ENCODE data around the gene DPH5. TPM values are rescaled to one million over a fixed set of nuclear protein-coding genes. Genes with fewer than 3 reads are reported as not detected.

Gene DPH5
- total and polyA plus RNA-seq, 2 of the 4 experiments (the other 2 are of a cell fraction) = 32.3 to 42.0 TPM

DNA sequence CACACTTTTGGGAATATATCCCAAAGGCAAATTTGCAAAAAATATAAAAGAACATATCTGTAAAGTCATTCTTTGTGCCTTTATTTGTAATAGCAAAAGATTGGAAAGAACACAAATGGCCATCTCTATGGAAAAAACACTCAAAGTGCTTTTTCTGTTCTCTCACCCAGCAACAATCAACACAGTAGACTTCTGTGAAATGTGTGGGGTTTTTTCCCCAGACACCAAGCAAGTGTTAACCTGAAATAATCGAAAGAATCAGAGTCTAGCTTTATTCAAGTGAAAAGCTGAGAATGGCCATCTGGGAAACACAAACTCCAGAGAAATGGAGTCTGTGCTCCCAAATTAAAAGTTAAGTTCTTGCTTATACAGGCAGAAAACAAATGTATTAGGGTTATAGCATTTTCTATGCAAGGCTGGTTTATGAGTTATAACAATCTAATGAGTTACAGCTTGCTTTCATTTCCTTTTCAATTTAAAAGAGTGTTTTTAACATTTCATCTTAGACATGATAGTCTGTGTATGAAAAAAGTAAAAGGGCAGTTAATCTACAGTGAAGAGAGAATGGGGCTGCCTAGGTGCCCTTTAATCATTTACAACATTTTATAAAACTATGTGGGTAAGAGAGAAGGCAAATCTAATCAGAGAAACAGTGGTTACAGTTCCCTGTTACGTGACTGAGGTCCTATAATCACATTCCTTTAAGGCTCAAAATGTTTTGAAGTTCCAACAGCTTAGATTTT, 83.1 kb downstream of the DPH5 start:
- no peak overlapping the region for H3K4ac ChIP-seq (ENCODE audit: low read depth, low read length)
- no TSS peak for BruUV-seq (replicated peaks)
- no peak overlapping the region for H3K23ac ChIP-seq (ENCODE audit: low read depth, low read length)
- H4K8ac ChIP-seq (ENCODE audit: low read depth in 2 of 2, low read length in 2 of 2) = no peak overlapping the region
- no peak overlapping the region for H3K14ac ChIP-seq (replicated peaks; ENCODE audit: low read depth, low read length)
- peaks cover 9% of the 10 kb centered on the region for H3K36me3 ChIP-seq (ENCODE audit: control insufficient read depth, insufficient read depth, low read length)
- H3K4me1 ChIP-seq (ENCODE audit: control insufficient read depth, insufficient read depth, low read length) = peaks cover 1% of the 10 kb centered on the region; the same call in 1 of the 2 replicates
- H3K9ac ChIP-seq (ENCODE audit: low read depth, low read length) = no peak overlapping the region
- H2AFZ ChIP-seq (replicated peaks; ENCODE audit: low read length, poor library complexity) = no peak overlapping the region
- POLR2A ChIA-PET (ENCODE audit: unreplicated experiment) = no interaction called here
- H3K27ac ChIP-seq (ENCODE audit: insufficient read depth, low read length) = no peak overlapping the region
- DNase-seq = no peak
- no peaks in the 10 kb centered on the region for H3K27me3 ChIP-seq (ENCODE audit: control insufficient read depth, insufficient read depth, low read length)
- no peak overlapping the region for H2AK9ac ChIP-seq (replicated peaks; ENCODE audit: low read depth, low read length, poor library complexity)
- dilution Hi-C loops (cut with HindIII; ENCODE audit: low sequenced_read_pairs, unreplicated experiment) = no loop called here
- H4K91ac ChIP-seq (ENCODE audit: insufficient read depth, low read depth, low read length) = no peak overlapping the region
- CTCF ChIA-PET = no interaction called here
- peaks cover 0 to 8% of the 10 kb centered on the region in 2 experiments; a peak in 2 of 4 replicates for H3K79me1 ChIP-seq (ENCODE audit: low read depth in 1 of 2, low read length in 2 of 2)
- no peak overlapping the region for H2BK15ac ChIP-seq (ENCODE audit: low read depth, low read length)
- in situ Hi-C loops (cut with MboI; ENCODE audit: low sequenced_read_pairs) = no loop called here
- H3K4me3 ChIP-seq (ENCODE audit: insufficient read depth, low read depth, low read length) = no peak overlapping the region
- no CpG with 5 or more reads among the region's 2 CpGs for WGBS, 2 experiments (ENCODE audit: extremely low coverage in 2 of 2, insufficient read length in 1 of 2)
- no peak overlapping the region for H2BK20ac ChIP-seq (ENCODE audit: low read depth, low read length)
- no peaks in the 10 kb centered on the region for H3K9me3 ChIP-seq (ENCODE audit: control insufficient read depth, insufficient read depth, low read length)
- no peak overlapping the region for H2BK120ac ChIP-seq (ENCODE audit: low read depth, low read length)
- no peak for TF ChIP-seq BHLHE40 (IDR thresholded peaks at IDR 0.05; ENCODE audit: low read depth, low read length)
- TF ChIP-seq SMC3 (IDR thresholded peaks at IDR 0.05; ENCODE audit: low read depth, low read length) = no peak
- no peak for TF ChIP-seq RFX5 (IDR thresholded peaks at IDR 0.05; ENCODE audit: low read depth, low read length)
- TF ChIP-seq MAZ (IDR thresholded peaks at IDR 0.05; ENCODE audit: borderline replicate concordance, low read depth, low read length) = no peak
- TF ChIP-seq MAFK (IDR thresholded peaks at IDR 0.05; ENCODE audit: low read depth, low read length) = no peak
- TF ChIP-seq POLR2A (IDR thresholded peaks at IDR 0.05; ENCODE audit: low read depth, low read length) = no peak
- no peak for TF ChIP-seq USF2 (IDR thresholded peaks at IDR 0.05; ENCODE audit: low read depth, low read length)
- no peak for TF ChIP-seq MXI1 (IDR thresholded peaks at IDR 0.05; ENCODE audit: borderline replicate concordance, low read depth, low read length)
- TF ChIP-seq, protein P1, sequence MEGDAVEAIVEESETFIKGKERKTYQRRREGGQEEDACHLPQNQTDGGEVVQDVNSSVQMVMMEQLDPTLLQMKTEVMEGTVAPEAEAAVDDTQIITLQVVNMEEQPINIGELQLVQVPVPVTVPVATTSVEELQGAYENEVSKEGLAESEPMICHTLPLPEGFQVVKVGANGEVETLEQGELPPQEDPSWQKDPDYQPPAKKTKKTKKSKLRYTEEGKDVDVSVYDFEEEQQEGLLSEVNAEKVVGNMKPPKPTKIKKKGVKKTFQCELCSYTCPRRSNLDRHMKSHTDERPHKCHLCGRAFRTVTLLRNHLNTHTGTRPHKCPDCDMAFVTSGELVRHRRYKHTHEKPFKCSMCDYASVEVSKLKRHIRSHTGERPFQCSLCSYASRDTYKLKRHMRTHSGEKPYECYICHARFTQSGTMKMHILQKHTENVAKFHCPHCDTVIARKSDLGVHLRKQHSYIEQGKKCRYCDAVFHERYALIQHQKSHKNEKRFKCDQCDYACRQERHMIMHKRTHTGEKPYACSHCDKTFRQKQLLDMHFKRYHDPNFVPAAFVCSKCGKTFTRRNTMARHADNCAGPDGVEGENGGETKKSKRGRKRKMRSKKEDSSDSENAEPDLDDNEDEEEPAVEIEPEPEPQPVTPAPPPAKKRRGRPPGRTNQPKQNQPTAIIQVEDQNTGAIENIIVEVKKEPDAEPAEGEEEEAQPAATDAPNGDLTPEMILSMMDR (conservative IDR thresholded peaks at IDR 0.05; ENCODE audit: low read depth, low read length) = no peak
- no peak for TF ChIP-seq RCOR1 (IDR thresholded peaks at IDR 0.05; ENCODE audit: insufficient replicate concordance, low read length)
- TF ChIP-seq ELK1 (IDR thresholded peaks at IDR 0.05; ENCODE audit: borderline replicate concordance, low read depth, low read length) = no peak
- TF ChIP-seq NFE2L2 (IDR thresholded peaks at IDR 0.05; ENCODE audit: low read depth, low read length) = no peak
- no peak for TF ChIP-seq RAD21 (IDR thresholded peaks at IDR 0.05; ENCODE audit: low read length)
- no peak for TF ChIP-seq CEBPB (IDR thresholded peaks at IDR 0.05; ENCODE audit: low read depth, low read length)
- TF ChIP-seq CHD1 (IDR thresholded peaks at IDR 0.05; ENCODE audit: low read depth, low read length) = no peak
- no peak for TF ChIP-seq FOS (IDR thresholded peaks at IDR 0.05; ENCODE audit: low read depth, low read length)
- H2BK5ac ChIP-seq (ENCODE audit: low read depth, low read length, poor library complexity, severe bottlenecking) = no peak overlapping the region
- H3K9me1 ChIP-seq (ENCODE audit: insufficient read depth, low read length) = no peaks in the 10 kb centered on the region
- no peak overlapping the region for H2AK5ac ChIP-seq (ENCODE audit: low read depth, low read length)
- no peak for ATAC-seq (ENCODE audit: low read depth)
- no peak overlapping the region for H3K4me2 ChIP-seq (ENCODE audit: low read depth, low read length)
- H3K56ac ChIP-seq (ENCODE audit: extremely low read depth, insufficient read depth, low read length) = no peak overlapping the region
- intact Hi-C loops (cut with micrococcal nuclease) = no loop called here
- no peak overlapping the region for H4K5ac ChIP-seq (ENCODE audit: low read depth, low read length)
- H3K18ac ChIP-seq (ENCODE audit: low read depth, low read length) = no peak overlapping the region
- no peaks in the 10 kb centered on the region for H4K20me1 ChIP-seq (ENCODE audit: insufficient read depth, low read length)
